ENCODE measurements around the gene NUP35.
A peak's percentile ranks its signal among the peaks of the same experiment; 100 is the strongest.
"Not testable (repeated sequence)": the region's sequence is repeated elsewhere in the genome, so short reads cannot be mapped to it uniquely, and the experiment has no call there.

Gene NUP35

DNA sequence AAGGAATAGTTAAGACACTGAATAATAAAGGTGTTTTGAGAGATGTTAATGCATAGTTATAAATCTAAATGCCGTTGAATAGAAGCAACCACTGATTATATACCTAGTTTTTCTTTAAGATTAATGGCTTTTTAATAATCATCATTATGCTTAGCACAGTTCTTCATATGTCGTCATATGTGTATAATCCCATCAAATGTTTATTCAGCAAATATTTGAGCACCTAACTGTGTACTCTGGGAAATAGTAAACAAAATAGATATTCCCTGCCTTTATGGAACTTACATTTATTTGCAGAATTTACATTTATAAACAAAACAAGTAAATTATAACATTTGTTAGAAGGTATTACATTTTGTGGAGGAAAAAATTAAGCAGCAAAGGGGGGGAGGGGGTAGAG, 9.8 kb downstream of the NUP35 start:
- Histone ChIP-seq H3K27me3 (replicated peaks in 2 of 5; ENCODE audit: control insufficient read depth in 4 of 5, insufficient read depth in 5 of 5, low read length in 4 of 5) (no peaks in the 10 kb centered on the region), H3K4me3 (ENCODE audit: control insufficient read depth in 1 of 7, extremely low read depth in 1 of 7, insufficient read depth in 4 of 7, low read depth in 2 of 7, low read length in 6 of 7) (no peak overlapping the region), H3K36me3 (ENCODE audit: control insufficient read depth in 4 of 4, insufficient read depth in 4 of 4, low read length in 3 of 4) (peaks cover 3 to 44% (median 27%) of the 10 kb centered on the region in 4 experiments), H3K27ac (ENCODE audit: insufficient read depth in 1 of 2, low read depth in 1 of 2, low read length in 2 of 2, poor library complexity in 1 of 2, severe bottlenecking in 2 of 2) (no peak overlapping the region), H3K9me3 (ENCODE audit: control extremely low read depth in 1 of 5, control insufficient read depth in 4 of 5, insufficient read depth in 2 of 5, low read depth in 1 of 5, low read length in 4 of 5) (no peaks in the 10 kb centered on the region), H3K4me1 (ENCODE audit: control extremely low read depth in 1 of 4, control insufficient read depth in 4 of 4, insufficient read depth in 4 of 4, low read length in 3 of 4) (no peaks in the 10 kb centered on the region)
- ChIA-PET CTCF (interaction anchor here (0.6 kb wide), 1 partner anchor 10 kb away, joined by 3 read pairs; no protein-coding TSS in a partner anchor), POLR2A (no interaction called here)
- WGBS (ENCODE audit: insufficient coverage), result no CpG with 5 or more reads among the region's 2 CpGs
- DNase-seq, result no peak

DNA sequence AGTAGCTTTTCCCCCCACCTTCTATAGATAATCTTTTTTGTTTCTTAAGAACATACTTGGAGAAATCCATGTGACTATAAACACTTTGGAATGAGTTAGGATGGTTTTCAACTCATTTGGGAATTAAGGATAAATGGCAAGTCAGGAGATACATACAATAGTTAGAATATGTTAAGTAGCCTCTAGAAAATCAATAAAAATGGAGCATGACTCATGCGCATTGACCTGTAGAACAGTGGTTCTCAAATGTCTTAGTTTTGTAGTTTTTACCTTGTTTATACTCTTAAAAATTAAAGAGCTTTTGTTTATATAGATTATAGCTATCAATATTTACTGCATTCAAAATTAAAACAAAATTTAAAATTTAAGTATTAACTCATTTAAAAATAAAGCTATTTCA, 24.7 kb downstream of the NUP35 start:
- no peak for DNase-seq
- H3K27me3 ChIP-seq (replicated peaks in 2 of 5; ENCODE audit: control insufficient read depth in 4 of 5, insufficient read depth in 5 of 5, low read length in 4 of 5), result no peaks in the 10 kb centered on the region
- CTCF ChIA-PET, result no interaction called here
- H3K9me3 ChIP-seq (ENCODE audit: control extremely low read depth in 1 of 5, control insufficient read depth in 4 of 5, insufficient read depth in 2 of 5, low read depth in 1 of 5, low read length in 4 of 5), result peaks cover 0 to 14% (median 9%) of the 10 kb centered on the region in 5 experiments
- peaks cover 5 to 58% (median 29%) of the 10 kb centered on the region in 4 experiments for H3K36me3 ChIP-seq (ENCODE audit: control insufficient read depth in 4 of 4, insufficient read depth in 4 of 4, low read length in 3 of 4)
- WGBS (ENCODE audit: insufficient coverage), result no CpG with 5 or more reads among the region's 1 CpG
- no peak overlapping the region for H3K4me3 ChIP-seq (ENCODE audit: control insufficient read depth in 1 of 7, extremely low read depth in 1 of 7, insufficient read depth in 4 of 7, low read depth in 2 of 7, low read length in 6 of 7)
- H3K27ac ChIP-seq (ENCODE audit: insufficient read depth in 1 of 2, low read depth in 1 of 2, low read length in 2 of 2, poor library complexity in 1 of 2, severe bottlenecking in 2 of 2), result no peak overlapping the region
- H3K4me1 ChIP-seq (ENCODE audit: control extremely low read depth in 1 of 4, control insufficient read depth in 4 of 4, insufficient read depth in 4 of 4, low read length in 3 of 4), result no peaks in the 10 kb centered on the region
- POLR2A ChIA-PET, result no interaction called here

DNA sequence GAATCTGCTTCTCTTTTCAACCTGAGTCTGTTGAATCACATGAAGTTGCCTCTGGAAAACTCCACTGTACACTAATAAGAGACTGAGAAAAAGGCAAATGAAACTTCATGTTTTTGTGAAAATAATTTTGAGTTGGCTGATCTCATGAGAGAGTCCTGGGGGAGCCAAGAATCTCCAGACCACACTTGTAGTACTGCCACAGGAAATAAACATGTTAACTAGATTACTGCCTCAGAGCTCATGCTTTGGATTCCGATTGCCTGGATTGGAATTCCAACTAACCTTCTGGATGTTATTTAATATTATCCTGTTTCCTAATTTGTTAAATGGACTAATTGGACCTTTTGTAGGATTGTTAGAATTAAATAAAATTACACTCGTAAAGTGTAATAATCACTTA, 25.2 kb downstream of the NUP35 start:
- DNase-seq, result no peak
- Histone ChIP-seq H3K4me3 (ENCODE audit: control insufficient read depth in 1 of 7, extremely low read depth in 1 of 7, insufficient read depth in 4 of 7, low read depth in 2 of 7, low read length in 6 of 7) (no peak overlapping the region), H3K27ac (ENCODE audit: insufficient read depth in 1 of 2, low read depth in 1 of 2, low read length in 2 of 2, poor library complexity in 1 of 2, severe bottlenecking in 2 of 2) (no peak overlapping the region), H3K36me3 (ENCODE audit: control insufficient read depth in 4 of 4, insufficient read depth in 4 of 4, low read length in 3 of 4) (peaks cover 3 to 54% (median 28%) of the 10 kb centered on the region in 4 experiments), H3K27me3 (replicated peaks in 2 of 5; ENCODE audit: control insufficient read depth in 4 of 5, insufficient read depth in 5 of 5, low read length in 4 of 5) (no peaks in the 10 kb centered on the region), H3K4me1 (ENCODE audit: control extremely low read depth in 1 of 4, control insufficient read depth in 4 of 4, insufficient read depth in 4 of 4, low read length in 3 of 4) (no peaks in the 10 kb centered on the region), H3K9me3 (ENCODE audit: control extremely low read depth in 1 of 5, control insufficient read depth in 4 of 5, insufficient read depth in 2 of 5, low read depth in 1 of 5, low read length in 4 of 5) (peaks cover 0 to 11% (median 4%) of the 10 kb centered on the region in 5 experiments)
- no CpG with 5 or more reads among the region's 2 CpGs for WGBS (ENCODE audit: insufficient coverage)
- CTCF ChIA-PET, result no interaction called here
- POLR2A ChIA-PET, result no interaction called here

DNA sequence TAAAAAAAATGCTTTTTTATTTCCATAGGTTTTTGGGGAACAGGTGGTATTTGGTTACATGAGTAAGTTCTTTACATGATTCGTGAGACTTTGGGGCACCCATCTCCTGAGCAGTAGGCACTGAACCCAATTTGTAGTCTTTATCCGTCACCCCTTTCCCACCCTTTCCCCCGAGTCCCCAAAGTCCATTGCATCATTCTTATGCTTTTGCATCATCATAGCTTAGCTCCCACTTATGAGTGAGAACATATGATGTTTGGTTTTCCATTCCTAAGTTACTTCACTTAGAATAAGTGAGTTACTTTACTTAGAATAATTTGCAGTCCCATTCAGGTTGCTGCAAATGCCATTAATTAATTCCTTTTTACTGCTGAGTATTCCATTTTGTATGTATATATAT, 28.0 kb downstream of the NUP35 start:
- DNase-seq; CTCF ChIA-PET; H3K4me1 ChIP-seq (ENCODE audit: control extremely low read depth in 1 of 4, control insufficient read depth in 4 of 4, insufficient read depth in 4 of 4, low read length in 3 of 4); POLR2A ChIA-PET; H3K27ac ChIP-seq (ENCODE audit: insufficient read depth in 1 of 2, low read depth in 1 of 2, low read length in 2 of 2, poor library complexity in 1 of 2, severe bottlenecking in 2 of 2); H3K27me3 ChIP-seq (replicated peaks in 2 of 5; ENCODE audit: control insufficient read depth in 4 of 5, insufficient read depth in 5 of 5, low read length in 4 of 5); H3K9me3 ChIP-seq (ENCODE audit: control extremely low read depth in 1 of 5, control insufficient read depth in 4 of 5, insufficient read depth in 2 of 5, low read depth in 1 of 5, low read length in 4 of 5); H3K4me3 ChIP-seq (ENCODE audit: control insufficient read depth in 1 of 7, extremely low read depth in 1 of 7, insufficient read depth in 4 of 7, low read depth in 2 of 7, low read length in 6 of 7): not testable (repeated sequence)
- H3K36me3 ChIP-seq (ENCODE audit: control insufficient read depth in 4 of 4, insufficient read depth in 4 of 4, low read length in 3 of 4), result peaks cover 5 to 41% (median 26%) of the 10 kb centered on the region in 4 experiments
- WGBS (ENCODE audit: insufficient coverage), result no CpG with 5 or more reads among the region's 3 CpGs

DNA sequence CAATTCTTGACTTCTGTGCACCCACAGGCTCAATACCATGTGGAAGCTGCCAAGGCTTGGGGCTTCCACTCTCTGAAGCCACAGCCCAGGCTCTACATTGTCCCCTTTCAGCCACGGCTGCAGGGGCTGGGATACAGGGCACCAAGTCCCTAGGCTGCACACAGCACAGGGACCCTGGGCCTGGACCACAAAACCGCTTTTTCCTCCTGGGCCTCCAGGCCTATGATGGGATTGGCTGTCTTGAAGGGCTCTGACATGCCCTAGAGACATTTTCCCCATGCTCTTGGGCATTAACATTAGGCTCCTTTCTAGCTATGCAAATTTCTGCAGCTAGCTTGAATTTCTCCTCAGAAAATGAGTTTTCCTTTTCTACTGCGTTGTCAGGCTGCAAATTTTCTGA, 29.7 kb downstream of the NUP35 start:
- Histone ChIP-seq H3K9me3 (ENCODE audit: control extremely low read depth in 1 of 5, control insufficient read depth in 4 of 5, insufficient read depth in 2 of 5, low read depth in 1 of 5, low read length in 4 of 5) (peaks cover 0 to 3% (median 2%) of the 10 kb centered on the region in 5 experiments), H3K4me3 (ENCODE audit: control insufficient read depth in 1 of 7, extremely low read depth in 1 of 7, insufficient read depth in 4 of 7, low read depth in 2 of 7, low read length in 6 of 7) (no peak overlapping the region), H3K27ac (ENCODE audit: insufficient read depth in 1 of 2, low read depth in 1 of 2, low read length in 2 of 2, poor library complexity in 1 of 2, severe bottlenecking in 2 of 2) (no peak overlapping the region), H3K4me1 (ENCODE audit: control extremely low read depth in 1 of 4, control insufficient read depth in 4 of 4, insufficient read depth in 4 of 4, low read length in 3 of 4) (no peaks in the 10 kb centered on the region), H3K27me3 (replicated peaks in 2 of 5; ENCODE audit: control insufficient read depth in 4 of 5, insufficient read depth in 5 of 5, low read length in 4 of 5) (no peaks in the 10 kb centered on the region), H3K36me3 (ENCODE audit: control insufficient read depth in 4 of 4, insufficient read depth in 4 of 4, low read length in 3 of 4) (peaks cover 11 to 45% (median 33%) of the 10 kb centered on the region in 4 experiments)
- CTCF ChIA-PET, result no interaction called here
- DNase-seq, result no peak
- WGBS (ENCODE audit: insufficient coverage), result 85% methylated on average over 3 of the region's 3 CpGs
- POLR2A ChIA-PET, result no interaction called here

DNA sequence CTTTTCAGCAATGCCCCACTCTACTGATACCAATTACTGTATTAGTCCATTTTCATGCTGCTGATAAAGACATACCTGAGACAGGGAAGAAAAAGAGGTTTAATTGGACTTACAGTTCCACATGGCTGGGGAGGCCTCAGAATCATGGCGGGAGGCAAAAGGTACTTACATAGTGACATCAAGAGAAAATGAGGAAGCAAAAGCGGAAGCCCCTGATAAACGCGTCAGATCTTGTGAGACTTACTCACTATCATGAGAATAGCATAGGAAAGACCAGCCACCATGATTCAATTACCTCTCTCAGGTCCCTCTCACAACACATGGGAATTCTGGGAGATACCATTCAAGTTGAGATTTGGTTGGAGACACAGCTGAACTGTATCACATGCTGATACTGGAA, 30.5 kb downstream of the NUP35 start:
- peaks cover 11 to 49% (median 35%) of the 10 kb centered on the region in 4 experiments for H3K36me3 ChIP-seq (ENCODE audit: control insufficient read depth in 4 of 4, insufficient read depth in 4 of 4, low read length in 3 of 4)
- H3K9me3 ChIP-seq (ENCODE audit: control extremely low read depth in 1 of 5, control insufficient read depth in 4 of 5, insufficient read depth in 2 of 5, low read depth in 1 of 5, low read length in 4 of 5); H3K4me3 ChIP-seq (ENCODE audit: control insufficient read depth in 1 of 7, extremely low read depth in 1 of 7, insufficient read depth in 4 of 7, low read depth in 2 of 7, low read length in 6 of 7); H3K4me1 ChIP-seq (ENCODE audit: control extremely low read depth in 1 of 4, control insufficient read depth in 4 of 4, insufficient read depth in 4 of 4, low read length in 3 of 4); H3K27me3 ChIP-seq (replicated peaks in 2 of 5; ENCODE audit: control insufficient read depth in 4 of 5, insufficient read depth in 5 of 5, low read length in 4 of 5); CTCF ChIA-PET; H3K27ac ChIP-seq (ENCODE audit: insufficient read depth in 1 of 2, low read depth in 1 of 2, low read length in 2 of 2, poor library complexity in 1 of 2, severe bottlenecking in 2 of 2); POLR2A ChIA-PET: not testable (repeated sequence)
- no CpG with 5 or more reads among the region's 4 CpGs for WGBS (ENCODE audit: insufficient coverage)
- peak in 2 of 3 donors; percentile 7 to 18 for DNase-seq

DNA sequence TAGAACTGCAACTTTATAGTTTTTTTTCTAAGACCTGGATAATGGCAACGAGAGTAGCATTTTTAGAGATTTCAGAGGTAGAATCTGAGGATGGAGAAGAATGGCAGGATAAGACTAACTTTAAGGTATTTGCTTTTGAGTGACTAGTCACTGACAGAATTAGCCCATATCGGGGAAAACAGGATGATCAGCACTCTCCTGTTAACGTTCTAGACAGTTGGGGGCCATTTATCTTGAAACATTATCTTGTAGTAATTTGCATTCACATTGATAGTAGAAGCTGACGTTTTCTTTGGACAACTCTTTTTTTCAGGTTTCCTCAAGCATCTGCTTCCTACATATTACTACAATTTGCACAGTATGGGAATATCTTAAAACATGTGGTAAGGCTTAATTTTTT, 32.9 kb downstream of the NUP35 start:
- ChIA-PET CTCF (no interaction called here), POLR2A (no interaction called here)
- DNase-seq, result no peak
- Histone ChIP-seq H3K27ac (ENCODE audit: insufficient read depth in 1 of 2, low read depth in 1 of 2, low read length in 2 of 2, poor library complexity in 1 of 2, severe bottlenecking in 2 of 2) (no peak overlapping the region), H3K9me3 (ENCODE audit: control extremely low read depth in 1 of 5, control insufficient read depth in 4 of 5, insufficient read depth in 2 of 5, low read depth in 1 of 5, low read length in 4 of 5) (peaks cover 0 to 3% (median 2%) of the 10 kb centered on the region in 5 experiments), H3K4me1 (ENCODE audit: control extremely low read depth in 1 of 4, control insufficient read depth in 4 of 4, insufficient read depth in 4 of 4, low read length in 3 of 4) (no peaks in the 10 kb centered on the region), H3K36me3 (ENCODE audit: control insufficient read depth in 4 of 4, insufficient read depth in 4 of 4, low read length in 3 of 4) (peaks cover 18 to 54% (median 40%) of the 10 kb centered on the region in 4 experiments), H3K4me3 (ENCODE audit: control insufficient read depth in 1 of 7, extremely low read depth in 1 of 7, insufficient read depth in 4 of 7, low read depth in 2 of 7, low read length in 6 of 7) (no peak overlapping the region), H3K27me3 (replicated peaks in 2 of 5; ENCODE audit: control insufficient read depth in 4 of 5, insufficient read depth in 5 of 5, low read length in 4 of 5) (no peaks in the 10 kb centered on the region)
- WGBS (ENCODE audit: insufficient coverage), result 100% methylated on average over 2 of the region's 4 CpGs
